OCI-LY1 (cell line): ENCODE results near the gene DDX50.

Experiments
- EZH2 ChIP-seq: fragments of 200-600 bp; sonication (generic), shearing (Covaris generic); IDR thresholded peaks from 2 replicates; pipeline ENCODE4 v1.8.0; 2017; ENCODE audit warnings: borderline replicate concordance, mixed run types, mild to moderate bottlenecking, antibody characterized with exemption, low read length, moderate library complexity, mixed read lengths
- TF ChIP-seq, protein P1 (sequence below): fragments of 200-600 bp; sonication (generic), shearing (Covaris generic); IDR thresholded peaks from 2 replicates; pipeline ENCODE4 v1.5.1; 2017; ENCODE audit warnings: mild to moderate bottlenecking, antibody characterized with exemption, low read length, moderate library complexity, mixed read lengths

DNA sequence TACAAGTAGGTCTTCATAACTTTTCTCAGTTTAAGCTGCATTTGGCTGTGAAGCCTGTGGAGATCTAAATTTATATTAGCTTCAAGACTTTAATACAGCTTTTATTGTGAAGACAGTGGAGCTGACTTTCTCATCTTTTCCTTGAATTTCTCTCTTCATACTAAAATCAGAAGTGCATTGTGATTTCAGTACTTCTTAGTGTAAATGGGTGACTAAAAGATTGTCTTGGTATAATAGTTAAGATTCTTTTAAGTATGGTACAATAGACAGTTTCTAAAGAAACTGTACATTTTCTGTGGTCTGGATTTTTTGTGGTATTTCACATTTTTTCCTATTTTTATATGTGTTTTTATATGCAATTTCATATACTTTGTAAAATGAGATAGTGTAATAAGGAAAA lies 33.9 kb downstream of the DDX50 start:
- no peak for TF ChIP-seq EZH2
- TF ChIP-seq, protein P1, sequence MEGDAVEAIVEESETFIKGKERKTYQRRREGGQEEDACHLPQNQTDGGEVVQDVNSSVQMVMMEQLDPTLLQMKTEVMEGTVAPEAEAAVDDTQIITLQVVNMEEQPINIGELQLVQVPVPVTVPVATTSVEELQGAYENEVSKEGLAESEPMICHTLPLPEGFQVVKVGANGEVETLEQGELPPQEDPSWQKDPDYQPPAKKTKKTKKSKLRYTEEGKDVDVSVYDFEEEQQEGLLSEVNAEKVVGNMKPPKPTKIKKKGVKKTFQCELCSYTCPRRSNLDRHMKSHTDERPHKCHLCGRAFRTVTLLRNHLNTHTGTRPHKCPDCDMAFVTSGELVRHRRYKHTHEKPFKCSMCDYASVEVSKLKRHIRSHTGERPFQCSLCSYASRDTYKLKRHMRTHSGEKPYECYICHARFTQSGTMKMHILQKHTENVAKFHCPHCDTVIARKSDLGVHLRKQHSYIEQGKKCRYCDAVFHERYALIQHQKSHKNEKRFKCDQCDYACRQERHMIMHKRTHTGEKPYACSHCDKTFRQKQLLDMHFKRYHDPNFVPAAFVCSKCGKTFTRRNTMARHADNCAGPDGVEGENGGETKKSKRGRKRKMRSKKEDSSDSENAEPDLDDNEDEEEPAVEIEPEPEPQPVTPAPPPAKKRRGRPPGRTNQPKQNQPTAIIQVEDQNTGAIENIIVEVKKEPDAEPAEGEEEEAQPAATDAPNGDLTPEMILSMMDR: no peak
